ENCODE results near the gene HOXA11. TPM values are rescaled to one million over a fixed set of nuclear protein-coding genes. Genes with fewer than 3 reads are reported as not detected.
A peak's percentile ranks its signal among the peaks of the same experiment; 100 is the strongest.

Gene HOXA11
- total RNA-seq, 3 donors from 2014 or later (not counting 1 experiment from before 2014, with no cell fraction given), result not detected

GRCh38 chr7:27172315-27172774, 12.7 kb downstream of the HOXA11 start:
- Histone ChIP-seq H3K9me3 (ENCODE audit: control insufficient read depth, insufficient read depth, low read length) (no peaks in the 10 kb centered on the region), H3K4me3 (ENCODE audit: low read length) (peak overlapping the region; percentile 49), H3K36me3 (ENCODE audit: control insufficient read depth, insufficient read depth, low read length) (no peaks in the 10 kb centered on the region), H3K27ac (ENCODE audit: low read length) (peak overlapping the region; percentile 23), H3K4me1 (ENCODE audit: control insufficient read depth, insufficient read depth, low read length) (peaks cover 57% of the 10 kb centered on the region), H3K27me3 (ENCODE audit: control insufficient read depth, insufficient read depth, low read length) (peaks cover 75% of the 10 kb centered on the region)
- Mint-ChIP-seq H3K9me3 (no peaks in the 10 kb centered on the region), H3K27me3 (ENCODE audit: low read depth in 2 of 2) (peaks cover 52 to 60% of the 10 kb centered on the region in 2 donors), H3K27ac (peak overlapping the region; percentile 60 to 63), H3K4me3 (peak overlapping the region; percentile 87), H3K36me3 (peaks cover 20% of the 10 kb centered on the region), H3K4me1 (peaks cover 26 to 35% of the 10 kb centered on the region in 2 donors)
- no peak for TF ChIP-seq CTCF (IDR thresholded peaks at IDR 0.05)
- intact Hi-C loops (cut with micrococcal nuclease), result loop anchor here (2.0 kb wide), 2 partner anchors 14 to 16 kb away; partner anchors contain the start of gene HOXA7
- ATAC-seq (no peak), DNase-seq (peak; percentile 15 to 28)
- WGBS (ENCODE audit: insufficient coverage), result 16% methylated on average over 10 of the region's 10 CpGs

- H3K4me1 Mint-ChIP-seq, result peaks cover 30 to 40% of the 10 kb centered on the region in 2 donors
- H3K4me3 Mint-ChIP-seq, result peak overlapping the region; percentile 87
- 12% methylated on average over 30 of the region's 30 CpGs for WGBS (ENCODE audit: insufficient coverage)
These were observed 13.3 kb downstream of the HOXA11 start for GRCh38 chr7:27171637-27172314.

GRCh38 chr7:27171325-27171636, 13.8 kb downstream of the HOXA11 start:
- DNase-seq (peak; percentile 15), ATAC-seq (no peak)
- no peaks in the 10 kb centered on the region for H3K9me3 ChIP-seq (ENCODE audit: control insufficient read depth, insufficient read depth, low read length)
- peaks cover 67% of the 10 kb centered on the region for H3K4me1 ChIP-seq (ENCODE audit: control insufficient read depth, insufficient read depth, low read length)
- peaks cover 58 to 68% of the 10 kb centered on the region in 2 donors for H3K27me3 Mint-ChIP-seq (ENCODE audit: low read depth in 2 of 2)
- H3K9me3 Mint-ChIP-seq, result no peaks in the 10 kb centered on the region
- peaks cover 20% of the 10 kb centered on the region for H3K36me3 Mint-ChIP-seq
- H3K4me3 ChIP-seq (ENCODE audit: low read length), result no peak overlapping the region
- H3K27ac ChIP-seq (ENCODE audit: low read length), result no peak overlapping the region
- H3K27ac Mint-ChIP-seq, result peak overlapping the region; percentile 60 to 63
- WGBS (ENCODE audit: insufficient coverage), result 16% methylated on average over 8 of the region's 8 CpGs
- no peak for TF ChIP-seq CTCF (IDR thresholded peaks at IDR 0.05)
- peaks cover 84% of the 10 kb centered on the region for H3K27me3 ChIP-seq (ENCODE audit: control insufficient read depth, insufficient read depth, low read length)
- intact Hi-C loops (cut with micrococcal nuclease), result no loop called here
- peaks cover 35 to 44% of the 10 kb centered on the region in 2 donors for H3K4me1 Mint-ChIP-seq
- no peaks in the 10 kb centered on the region for H3K36me3 ChIP-seq (ENCODE audit: control insufficient read depth, insufficient read depth, low read length)
- peak overlapping the region; percentile 87 for H3K4me3 Mint-ChIP-seq

More at GRCh38 chr7:27171637-27172314, 13.3 kb downstream of the HOXA11 start:
- H3K27ac ChIP-seq (ENCODE audit: low read length), result no peak overlapping the region
- Mint-ChIP-seq H3K27ac (peak overlapping the region; percentile 60 to 63), H3K27me3 (ENCODE audit: low read depth in 2 of 2) (peaks cover 57 to 65% of the 10 kb centered on the region in 2 donors), H3K36me3 (peaks cover 20% of the 10 kb centered on the region), H3K9me3 (no peaks in the 10 kb centered on the region)
- no peaks in the 10 kb centered on the region for H3K9me3 ChIP-seq (ENCODE audit: control insufficient read depth, insufficient read depth, low read length)
- TF ChIP-seq CTCF (IDR thresholded peaks at IDR 0.05), result no peak
- peaks cover 62% of the 10 kb centered on the region for H3K4me1 ChIP-seq (ENCODE audit: control insufficient read depth, insufficient read depth, low read length)
- peak; percentile 15 to 47 for DNase-seq
- no peak overlapping the region for H3K4me3 ChIP-seq (ENCODE audit: low read length)
- ATAC-seq, result no peak
- intact Hi-C loops (cut with micrococcal nuclease), result loop anchor here (2.0 kb wide), 2 partner anchors 15 kb away; partner anchors contain the start of gene HOXA7
- H3K27me3 ChIP-seq (ENCODE audit: control insufficient read depth, insufficient read depth, low read length), result peaks cover 81% of the 10 kb centered on the region
- no peaks in the 10 kb centered on the region for H3K36me3 ChIP-seq (ENCODE audit: control insufficient read depth, insufficient read depth, low read length)

All from natural killer cell (primary cell).